ENCODE results near the gene BIRC6.

Gene BIRC6

GRCh38 chr2:32375228-32375892 lies 18.5 kb downstream of the BIRC6 start:
- DNase-seq (ENCODE audit: low read depth, low spot score): no peak

GRCh38 chr2:32376756-32377155 lies 19.9 kb downstream of the BIRC6 start:
- DNase-seq (ENCODE audit: low read depth, low spot score): no peak

- no peak for DNase-seq (ENCODE audit: low read depth, low spot score)
Observed at GRCh38 chr2:32377928-32378327, 21.1 kb downstream of the BIRC6 start.

- no peak for DNase-seq (ENCODE audit: low read depth, low spot score)
Observed at GRCh38 chr2:32379352-32379751, 22.5 kb downstream of the BIRC6 start.

- no peak for DNase-seq (ENCODE audit: low read depth, low spot score)
Observed at GRCh38 chr2:32383858-32384257, 27.0 kb downstream of the BIRC6 start.

GRCh38 chr2:32384529-32384928 lies 27.7 kb downstream of the BIRC6 start:
- DNase-seq (ENCODE audit: low read depth, low spot score): no peak

GRCh38 chr2:32386739-32387138 lies 29.9 kb downstream of the BIRC6 start:
- DNase-seq (ENCODE audit: low read depth, low spot score): no peak

- DNase-seq (ENCODE audit: low read depth, low spot score): no peak
Observed at GRCh38 chr2:32399221-32399620, 42.4 kb downstream of the BIRC6 start.

- DNase-seq (ENCODE audit: low read depth, low spot score): no peak
Observed at GRCh38 chr2:32402091-32402490, 45.3 kb downstream of the BIRC6 start.

- DNase-seq (ENCODE audit: low read depth, low spot score): no peak
Observed at GRCh38 chr2:32403782-32404181, 47.0 kb downstream of the BIRC6 start.

- DNase-seq (ENCODE audit: low read depth, low spot score): no peak
Observed at GRCh38 chr2:32404691-32405090, 47.9 kb downstream of the BIRC6 start.

GRCh38 chr2:32416519-32416918 lies 59.7 kb downstream of the BIRC6 start:
- DNase-seq (ENCODE audit: low read depth, low spot score): no peak

- no peak for DNase-seq (ENCODE audit: low read depth, low spot score)
Observed at GRCh38 chr2:32417659-32418058, 60.8 kb downstream of the BIRC6 start.

- no peak for DNase-seq (ENCODE audit: low read depth, low spot score)
Observed at GRCh38 chr2:32418778-32419177, 62.0 kb downstream of the BIRC6 start.

GRCh38 chr2:32422133-32422532 lies 65.3 kb downstream of the BIRC6 start:
- no peak for DNase-seq (ENCODE audit: low read depth, low spot score)

- DNase-seq (ENCODE audit: low read depth, low spot score): no peak
Observed at GRCh38 chr2:32423536-32423935, 66.7 kb downstream of the BIRC6 start.

- no peak for DNase-seq (ENCODE audit: low read depth, low spot score)
Observed at GRCh38 chr2:32424739-32425138, 67.9 kb downstream of the BIRC6 start.

GRCh38 chr2:32425719-32426141 lies 68.9 kb downstream of the BIRC6 start:
- DNase-seq (ENCODE audit: low read depth, low spot score): no peak

GRCh38 chr2:32427672-32428610 lies 71.1 kb downstream of the BIRC6 start:
- no peak for DNase-seq (ENCODE audit: low read depth, low spot score)

GRCh38 chr2:32430804-32431203 lies 74.0 kb downstream of the BIRC6 start:
- no peak for DNase-seq (ENCODE audit: low read depth, low spot score)

- no peak for DNase-seq (ENCODE audit: low read depth, low spot score)
Observed at GRCh38 chr2:32436150-32436549, 79.3 kb downstream of the BIRC6 start.

- no peak for DNase-seq (ENCODE audit: low read depth, low spot score)
Observed at GRCh38 chr2:32442020-32442467, 85.2 kb downstream of the BIRC6 start.

GRCh38 chr2:32446369-32446768 lies 89.5 kb downstream of the BIRC6 start:
- no peak for DNase-seq (ENCODE audit: low read depth, low spot score)

All from brain pericyte (primary cell).